VCaP (cell line): Measurements from ENCODE around the gene ZNF24.

ENCODE experiments used
- H3K27ac ChIP-seq: fragments of 450-650 bp; 2 replicates; pipeline ENCODE4 v1.5.1; 2017
- CTCF ChIP-seq: fragments of 450-650 bp; conservative IDR thresholded peaks from 2 replicates; pipeline ENCODE4 v1.5.1; 2017; ENCODE audit warnings: mild to moderate bottlenecking, moderate library complexity

The ZNF24 gene

GRCh38 chr18:35322486-35323458 lies 21.4 kb downstream of the ZNF24 start:
- no peak overlapping the region for H3K27ac ChIP-seq
- TF ChIP-seq CTCF = no peak

DNA sequence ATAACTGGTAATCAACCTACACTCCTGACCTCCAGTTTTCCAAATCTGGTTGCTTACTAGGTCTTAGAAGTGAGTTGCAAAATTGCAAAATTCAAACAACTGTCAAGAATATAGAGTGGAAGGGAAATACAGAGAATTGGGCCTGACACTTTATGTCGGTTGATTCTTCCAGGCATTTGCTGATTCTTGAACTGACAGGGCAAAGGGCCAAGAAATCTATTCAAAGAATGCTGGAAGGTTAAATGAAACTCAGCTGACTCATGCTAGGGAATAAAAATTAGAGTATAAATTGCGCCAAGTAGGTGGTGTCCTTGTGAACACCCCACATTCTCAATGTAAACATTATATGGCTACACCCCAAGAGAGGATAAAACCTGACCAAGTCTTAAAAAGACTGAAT lies 32.7 kb downstream of the ZNF24 start:
- H3K27ac ChIP-seq = no peak overlapping the region
- no peak for TF ChIP-seq CTCF

GRCh38 chr18:35306588-35307250 lies 37.5 kb downstream of the ZNF24 start:
- H3K27ac ChIP-seq = no peak overlapping the region
- no peak for TF ChIP-seq CTCF

DNA sequence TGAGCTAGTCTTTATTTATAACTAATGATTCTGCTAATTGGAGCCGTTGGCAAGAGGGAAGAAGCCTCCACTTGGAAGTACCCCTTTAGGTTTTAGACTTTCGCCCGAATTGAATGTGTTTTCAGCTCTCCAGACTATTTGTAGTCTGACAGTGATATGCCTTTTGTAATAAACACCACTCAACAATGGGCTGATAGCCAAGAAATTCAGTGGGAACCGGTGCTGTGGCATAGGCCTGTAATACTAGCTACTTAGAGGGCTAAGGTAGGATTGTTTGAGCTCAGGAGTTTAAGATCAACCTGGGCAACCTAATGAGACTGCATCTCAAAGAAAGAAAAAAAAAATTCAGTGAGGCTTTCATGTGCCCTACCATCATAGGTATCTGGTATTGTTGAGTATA lies 40.6 kb downstream of the ZNF24 start:
- H3K27ac ChIP-seq = no peak overlapping the region
- TF ChIP-seq CTCF = no peak

DNA sequence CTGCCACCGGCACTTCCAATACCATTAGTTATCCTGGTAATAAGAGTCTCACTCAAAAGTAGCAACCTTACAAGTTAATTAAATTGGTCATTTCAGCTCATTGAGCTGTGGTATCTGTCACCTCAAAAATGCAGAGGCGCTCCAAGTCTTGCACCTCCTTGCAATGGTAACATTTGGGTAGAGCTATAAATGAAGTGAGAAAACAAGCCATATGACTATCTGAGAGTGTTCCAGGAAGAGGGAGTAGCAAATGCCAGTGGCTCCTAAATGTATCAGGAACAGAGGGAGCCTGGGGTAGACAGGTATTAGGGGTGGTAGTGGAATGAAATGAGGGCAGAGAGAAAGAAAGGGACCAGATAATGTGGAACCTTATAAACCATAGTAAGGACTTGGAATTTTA lies 48.2 kb downstream of the ZNF24 start:
- no peak for TF ChIP-seq CTCF
- no peak overlapping the region for H3K27ac ChIP-seq

GRCh38 chr18:35291166-35291565 lies 53.1 kb downstream of the ZNF24 start:
- H3K27ac ChIP-seq = peak overlapping the region; percentile 88
- no peak for TF ChIP-seq CTCF

- peak within 1 kb of the TSS; percentile 88 for H3K27ac ChIP-seq
- TF ChIP-seq CTCF = no peak
These were observed 54.0 kb downstream of the ZNF24 start, which contains the start of gene ZSCAN30 for GRCh38 chr18:35290094-35290735. ZSCAN30 (minus strand) TSS chr18:35290229; CDS start chr18:35264352, 25,877 bp downstream.
